CD14-positive monocyte (primary cell): ENCODE measurements around the gene TIMP1. TPM values are rescaled to one million over a fixed set of nuclear protein-coding genes. Genes with fewer than 3 reads are reported as not detected.
A peak's percentile ranks its signal among the peaks of the same experiment; 100 is the strongest.

Source experiments
- DNase-seq, 3 donors: peaks; one replicate each; pipeline ENCODE4 v3.0.0-alpha.2; 2011 to 2022
- H2AFZ ChIP-seq: 2 replicates; pipeline ENCODE4 v1.6.0; 2012; ENCODE audit warnings: mild to moderate bottlenecking, low read depth, low read length, inconsistent platforms; ENCODE audit not compliant: insufficient read depth, poor library complexity, severe bottlenecking
- H3K27ac ChIP-seq, 2 donors: 1 replicate in 1 of 2; 2 replicates in 1 of 2; pipeline ENCODE4 v1.5.1; 2012 to 2013; ENCODE audit warnings: low read length in 2 of 2, control low read depth in 1 of 2, inconsistent platforms in 1 of 2, low read depth in 1 of 2, mild to moderate bottlenecking in 1 of 2
- H3K27me3 ChIP-seq, 2 donors: one replicate each; pipeline versions ENCODE4 v1.6.0 to v1.6.1; 2011 to 2013; ENCODE audit warnings: low read length in 2 of 2; ENCODE audit not compliant: control insufficient read depth in 2 of 2, insufficient read depth in 2 of 2
- H3K36me3 ChIP-seq, 2 donors: replicated peaks in 1 of 2; 1 replicate in 1 of 2; 2 replicates in 1 of 2; pipeline versions ENCODE4 v1.5.1 to v1.6.1; 2012 to 2013; ENCODE audit warnings: low read length in 2 of 2, control low read depth in 1 of 2, inconsistent platforms in 1 of 2, mild to moderate bottlenecking in 1 of 2; ENCODE audit not compliant: insufficient read depth in 2 of 2, control insufficient read depth in 1 of 2
- H3K4me1 ChIP-seq, 2 donors: 1 replicate in 1 of 2; 2 replicates in 1 of 2; pipeline versions ENCODE4 v1.5.1 to v1.6.1; 2012 to 2013; ENCODE audit warnings: low read length in 2 of 2, control low read depth in 1 of 2, inconsistent platforms in 1 of 2, mild to moderate bottlenecking in 1 of 2, moderate library complexity in 1 of 2; ENCODE audit not compliant: insufficient read depth in 2 of 2, control insufficient read depth in 1 of 2
- H3K4me2 ChIP-seq: replicated peaks from 2 replicates; pipeline ENCODE3; 2012; ENCODE audit warnings: low read length, moderate library complexity, mild to moderate bottlenecking; ENCODE audit not compliant: poor library complexity, severe bottlenecking; ENCODE audit errors: extremely low read depth
- H3K4me3 ChIP-seq, 3 experiments: fragments of 200-600 bp in 1 of 3; sonication (generic) in 1 of 3; replicated peaks in 1 of 3; 1 replicate in 2 of 3; 2 replicates in 1 of 3; pipeline ENCODE4 v1.5.1; 2011 to 2013; ENCODE audit warnings: low read length in 3 of 3, mild to moderate bottlenecking in 3 of 3, control low read depth in 2 of 3, low read depth in 2 of 3, inconsistent platforms in 1 of 3, moderate library complexity in 1 of 3
- H3K79me2 ChIP-seq: 2 replicates; pipeline ENCODE4 v1.6.0; 2012; ENCODE audit warnings: mild to moderate bottlenecking, control low read depth, inconsistent platforms, low read length, moderate library complexity; ENCODE audit not compliant: insufficient read depth
- H3K9ac ChIP-seq: 2 replicates; pipeline ENCODE4 v1.6.0; 2017; ENCODE audit warnings: low read length, mild to moderate bottlenecking; ENCODE audit not compliant: insufficient read depth, poor library complexity, severe bottlenecking
- H3K9me3 ChIP-seq, 2 donors: replicated peaks in 1 of 2; 1 replicate in 1 of 2; 2 replicates in 1 of 2; pipeline versions ENCODE4 v1.5.1 to v1.6.1; 2012 to 2013; ENCODE audit warnings: low read length in 2 of 2, control low read depth in 1 of 2; ENCODE audit not compliant: control insufficient read depth in 1 of 2, insufficient read depth in 1 of 2
- H4K20me1 ChIP-seq: 2 replicates; pipeline ENCODE4 v1.6.0; 2012; ENCODE audit warnings: mild to moderate bottlenecking, low read length, control low read depth, moderate library complexity; ENCODE audit not compliant: insufficient read depth
- H3K27ac Mint-ChIP-seq, 7 donors: one replicate each; pipeline ENCODE4 v1.8.0; 2020; ENCODE audit warnings: mild to moderate bottlenecking in 7 of 7, mixed read lengths in 7 of 7, moderate library complexity in 6 of 7, inconsistent platforms in 2 of 7
- H3K27me3 Mint-ChIP-seq, 3 donors: one replicate each; pipeline ENCODE4 v1.8.0; 2021 to 2022; ENCODE audit warnings: low read depth in 3 of 3, mild to moderate bottlenecking in 3 of 3, mixed read lengths in 3 of 3, moderate library complexity in 3 of 3, inconsistent platforms in 1 of 3
- H3K36me3 Mint-ChIP-seq, 2 donors: one replicate each; pipeline ENCODE4 v1.8.0; 2020; ENCODE audit warnings: mixed read lengths in 2 of 2, inconsistent platforms in 1 of 2, mild to moderate bottlenecking in 1 of 2
- H3K4me1 Mint-ChIP-seq: one replicate; pipeline ENCODE4 v1.8.0; 2020; ENCODE audit warnings: mild to moderate bottlenecking, mixed read lengths
- H3K4me3 Mint-ChIP-seq, 2 donors: one replicate each; pipeline ENCODE4 v1.8.0; 2020; ENCODE audit warnings: mild to moderate bottlenecking in 2 of 2, mixed read lengths in 2 of 2, moderate library complexity in 1 of 2
- H3K9me3 Mint-ChIP-seq, 7 donors: one replicate each; pipeline ENCODE4 v1.8.0; 2020 to 2022; ENCODE audit warnings: mixed read lengths in 7 of 7, mild to moderate bottlenecking in 6 of 7, moderate library complexity in 6 of 7, inconsistent platforms in 2 of 7
- WGBS: methylation state at CpG from one replicate; pipeline ENCODE4 v1.1.5; 2013; ENCODE audit warnings: missing lambda C conversion rate; ENCODE audit not compliant: insufficient coverage; 5-methylcytosine and 5-hydroxymethylcytosine counted together
- intact Hi-C, 2 donors: fragments of 100-400 bp; cut with micrococcal nuclease; formaldehyde crosslinking; loops; one replicate each; pipeline versions ENCODE4 v1.15.0 to v1.15.1; 2023
- polyA plus RNA-seq, 3 donors: library from polyadenylated mRNA; depleted of rRNA in 1 of 3; unstranded in 2 of 3; stranded (reverse) in 1 of 3; fragments of 300-500 nt in 2 of 3; fragments of >200 nt in 1 of 3; fragmentation: Illumina TruSeq in 2 of 3; gene quantifications; 1 replicate in 2 of 3; 2 replicates in 1 of 3; pipeline ENCODE4 v1.2.3, GENCODE V29; 2012 to 2021
- TF ChIP-seq, protein P1 (sequence below): fragments of 200-600 bp; IDR thresholded peaks from one replicate; pipeline ENCODE4 v1.8.0; 2022; ENCODE audit warnings: antibody characterized with exemption, mild to moderate bottlenecking

The TIMP1 gene
- polyA plus RNA-seq, 3 donors = 591 to 682 (median 632) TPM

- peaks cover 30% of the 10 kb centered on the region for H3K79me2 ChIP-seq
- Mint-ChIP-seq H3K27ac (peak overlapping the region; percentile 58 to 94 (median 85)), H3K9me3 (peaks cover 0 to 10% (median 0%) of the 10 kb centered on the region in 7 donors), H3K27me3 (peaks cover 0 to 6% (median 2%) of the 10 kb centered on the region in 3 donors), H3K4me1 (peaks cover 37% of the 10 kb centered on the region), H3K4me3 (peak overlapping the region in 1 of 2 donors; percentile 30), H3K36me3 (peaks cover 43 to 44% of the 10 kb centered on the region in 2 donors)
- H3K36me3 ChIP-seq = peaks cover 42 to 51% of the 10 kb centered on the region in 2 donors
- H3K4me3 ChIP-seq = no peak overlapping the region
- H3K4me2 ChIP-seq = no peak overlapping the region
- peaks cover 13% of the 10 kb centered on the region for H4K20me1 ChIP-seq
- TF ChIP-seq, protein P1, sequence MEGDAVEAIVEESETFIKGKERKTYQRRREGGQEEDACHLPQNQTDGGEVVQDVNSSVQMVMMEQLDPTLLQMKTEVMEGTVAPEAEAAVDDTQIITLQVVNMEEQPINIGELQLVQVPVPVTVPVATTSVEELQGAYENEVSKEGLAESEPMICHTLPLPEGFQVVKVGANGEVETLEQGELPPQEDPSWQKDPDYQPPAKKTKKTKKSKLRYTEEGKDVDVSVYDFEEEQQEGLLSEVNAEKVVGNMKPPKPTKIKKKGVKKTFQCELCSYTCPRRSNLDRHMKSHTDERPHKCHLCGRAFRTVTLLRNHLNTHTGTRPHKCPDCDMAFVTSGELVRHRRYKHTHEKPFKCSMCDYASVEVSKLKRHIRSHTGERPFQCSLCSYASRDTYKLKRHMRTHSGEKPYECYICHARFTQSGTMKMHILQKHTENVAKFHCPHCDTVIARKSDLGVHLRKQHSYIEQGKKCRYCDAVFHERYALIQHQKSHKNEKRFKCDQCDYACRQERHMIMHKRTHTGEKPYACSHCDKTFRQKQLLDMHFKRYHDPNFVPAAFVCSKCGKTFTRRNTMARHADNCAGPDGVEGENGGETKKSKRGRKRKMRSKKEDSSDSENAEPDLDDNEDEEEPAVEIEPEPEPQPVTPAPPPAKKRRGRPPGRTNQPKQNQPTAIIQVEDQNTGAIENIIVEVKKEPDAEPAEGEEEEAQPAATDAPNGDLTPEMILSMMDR = no peak
- no peaks in the 10 kb centered on the region for H3K27me3 ChIP-seq
- no peak overlapping the region for H3K9ac ChIP-seq
- H3K4me1 ChIP-seq = peaks cover 28 to 37% of the 10 kb centered on the region in 2 donors
- H2AFZ ChIP-seq = no peak overlapping the region
- no CpG with 5 or more reads among the region's 8 CpGs for WGBS
- DNase-seq = peak in 2 of 3 donors; percentile 45 to 64
- intact Hi-C loops = loop anchor here (5.0 kb wide), 4 partner anchors 73 to 458 kb away; partner anchors contain the start of gene ELK1 (in 1 of the 2)
- H3K27ac ChIP-seq = peak overlapping the region in 1 of 2 donors; percentile 76
- H3K9me3 ChIP-seq = no peaks in the 10 kb centered on the region
These were observed 18.4 kb upstream of the TIMP1 start for GRCh38 chrX:47563801-47564315.

DNA sequence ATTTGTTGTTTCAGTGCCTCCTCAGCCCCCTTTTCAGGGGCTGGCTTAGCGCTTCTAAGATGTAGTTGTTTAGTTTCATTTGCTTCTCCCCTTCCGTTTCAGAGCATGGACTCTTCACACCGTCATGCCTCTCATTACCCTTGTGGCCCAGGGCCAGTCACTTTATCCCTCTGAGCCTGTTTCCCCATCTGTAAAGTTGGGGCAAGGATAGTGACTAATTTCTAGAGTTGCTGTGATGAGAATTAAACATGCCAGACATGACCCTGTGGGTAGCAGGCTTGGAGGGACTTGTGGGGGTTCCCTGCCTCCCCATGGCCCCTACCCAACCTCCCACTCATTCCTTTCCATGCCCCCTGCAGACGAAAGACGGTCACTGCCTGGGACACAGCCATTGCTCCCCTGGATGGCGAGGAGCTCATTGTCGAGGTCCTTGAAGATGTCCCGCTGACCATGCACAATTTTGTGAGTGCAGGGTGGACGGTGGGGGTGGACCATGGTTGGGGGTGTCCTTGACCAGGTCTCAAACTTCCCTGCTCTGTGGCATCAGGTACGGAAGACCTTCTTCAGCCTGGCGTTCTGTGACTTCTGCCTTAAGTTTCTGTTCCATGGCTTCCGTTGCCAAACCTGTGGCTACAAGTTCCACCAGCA is 17.7 kb upstream of the TIMP1 start:
- H4K20me1 ChIP-seq = peaks cover 13% of the 10 kb centered on the region
- peaks cover 30% of the 10 kb centered on the region for H3K79me2 ChIP-seq
- 94% methylated on average over 3 of the region's 12 CpGs for WGBS
- H3K27me3 ChIP-seq = no peaks in the 10 kb centered on the region
- H2AFZ ChIP-seq = no peak overlapping the region
- H3K27ac ChIP-seq = peak overlapping the region; percentile 40 to 76
- DNase-seq = peak in 1 of 3 donors; percentile 43
- peaks cover 28 to 37% of the 10 kb centered on the region in 2 donors for H3K4me1 ChIP-seq
- H3K27ac Mint-ChIP-seq = peak overlapping the region; percentile 37 to 94 (median 85)
- H3K9me3 Mint-ChIP-seq = peaks cover 0 to 10% (median 0%) of the 10 kb centered on the region in 7 donors
- H3K4me3 Mint-ChIP-seq = no peak overlapping the region
- H3K9me3 ChIP-seq = no peaks in the 10 kb centered on the region
- peaks cover 48 to 58% of the 10 kb centered on the region in 2 donors for H3K36me3 ChIP-seq
- H3K4me3 ChIP-seq = no peak overlapping the region
- intact Hi-C loops = loop anchor here (5.0 kb wide), 4 partner anchors 73 to 458 kb away; partner anchors contain the start of gene ELK1 (in 1 of the 2)
- H3K9ac ChIP-seq = no peak overlapping the region
- TF ChIP-seq, protein P1 = no peak
- H3K4me1 Mint-ChIP-seq = peaks cover 37% of the 10 kb centered on the region
- H3K36me3 Mint-ChIP-seq = peaks cover 50 to 51% of the 10 kb centered on the region in 2 donors
- H3K27me3 Mint-ChIP-seq = peaks cover 0 to 5% (median 2%) of the 10 kb centered on the region in 3 donors
- H3K4me2 ChIP-seq = no peak overlapping the region
